Activated naive CD8-positive, alpha-beta T cell treated with anti-CD3 and anti-CD28 coated beads, Interleukin-2, amount 10 ng/mL, durations not matched to agents 7 days and 5 days (primary cell): ENCODE data around the gene IFI27L1. TPM values are rescaled to one million over a fixed set of nuclear protein-coding genes. Genes with fewer than 3 reads are reported as not detected.
A peak's percentile ranks its signal among the peaks of the same experiment; 100 is the strongest.

Experiments used
- ATAC-seq: fragments of 150-1000 bp; cut with Tn5 transposase; one replicate; pipeline ENCODE4 v1.10.0; 2021; ENCODE audit warnings: low read depth, moderate library complexity
- POLR2A ChIA-PET: fragments of 350-600 bp; sonication (Branson Sonifier 250); formaldehyde crosslinking; loops from one replicate; lab custom pipeline; 2021; ENCODE audit warnings: antibody characterized with exemption; lab: Charles Lee
- DNase-seq: peaks from one replicate; pipeline ENCODE4 v3.0.0; 2021
- H3K27ac Mint-ChIP-seq: one replicate; pipeline ENCODE4 v1.8.0; 2022; ENCODE audit warnings: mild to moderate bottlenecking, mixed read lengths
- H3K27me3 Mint-ChIP-seq: one replicate; pipeline ENCODE4 v1.8.0; 2022; ENCODE audit warnings: mild to moderate bottlenecking, moderate library complexity, mixed read lengths
- H3K36me3 Mint-ChIP-seq: one replicate; pipeline ENCODE4 v1.8.0; 2021; ENCODE audit warnings: mild to moderate bottlenecking, mixed read lengths
- H3K4me1 Mint-ChIP-seq: one replicate; pipeline ENCODE4 v1.8.0; 2021; ENCODE audit warnings: mixed read lengths
- H3K4me3 Mint-ChIP-seq: one replicate; pipeline ENCODE4 v1.8.0; 2022; ENCODE audit warnings: mild to moderate bottlenecking, moderate library complexity, mixed read lengths
- H3K9me3 Mint-ChIP-seq: one replicate; pipeline ENCODE4 v1.8.0; 2021; ENCODE audit warnings: mixed read lengths
- total RNA-seq, 2 experiments: library from RNA; stranded (reverse); gene quantifications; one replicate each; pipeline ENCODE4 v1.2.3, GENCODE V29; 2021

The IFI27L1 gene
- total RNA-seq, 2 experiments from 2014 or later, result 36.1 to 39.8 TPM

GRCh38 chr14:94043111-94043755 lies 37.9 kb upstream of the IFI27L1 start:
- no peak for ATAC-seq
- peak; percentile 27 for DNase-seq
- Mint-ChIP-seq H3K27ac (peak overlapping the region; percentile 15), H3K4me3 (no peak overlapping the region), H3K36me3 (peaks cover 7% of the 10 kb centered on the region), H3K4me1 (peaks cover 8% of the 10 kb centered on the region), H3K27me3 (no peaks in the 10 kb centered on the region), H3K9me3 (no peaks in the 10 kb centered on the region)
- POLR2A ChIA-PET, result no interaction called here

GRCh38 chr14:94043756-94044475 lies 37.2 kb upstream of the IFI27L1 start:
- H3K4me1 Mint-ChIP-seq, result peaks cover 8% of the 10 kb centered on the region
- POLR2A ChIA-PET, result no interaction called here
- H3K4me3 Mint-ChIP-seq, result no peak overlapping the region
- H3K36me3 Mint-ChIP-seq, result peaks cover 10% of the 10 kb centered on the region
- DNase-seq, result peak; percentile 21
- H3K27ac Mint-ChIP-seq, result peak overlapping the region; percentile 15
- H3K27me3 Mint-ChIP-seq, result no peaks in the 10 kb centered on the region
- no peak for ATAC-seq
- no peaks in the 10 kb centered on the region for H3K9me3 Mint-ChIP-seq

- no peaks in the 10 kb centered on the region for H3K9me3 Mint-ChIP-seq
- ATAC-seq (no peak), DNase-seq (peak; percentile 25)
- no peak overlapping the region for H3K27ac Mint-ChIP-seq
- peaks cover 10% of the 10 kb centered on the region for H3K36me3 Mint-ChIP-seq
- no peak overlapping the region for H3K4me3 Mint-ChIP-seq
- no peaks in the 10 kb centered on the region for H3K27me3 Mint-ChIP-seq
- POLR2A ChIA-PET, result no interaction called here
- peaks cover 8% of the 10 kb centered on the region for H3K4me1 Mint-ChIP-seq
Observed at GRCh38 chr14:94044476-94045091, 36.5 kb upstream of the IFI27L1 start.

GRCh38 chr14:94045101-94045500 lies 36.0 kb upstream of the IFI27L1 start:
- no peak for ATAC-seq
- POLR2A ChIA-PET, result no interaction called here
- Mint-ChIP-seq H3K4me1 (peaks cover 8% of the 10 kb centered on the region), H3K9me3 (no peaks in the 10 kb centered on the region), H3K36me3 (peaks cover 10% of the 10 kb centered on the region), H3K27me3 (no peaks in the 10 kb centered on the region), H3K4me3 (no peak overlapping the region), H3K27ac (peak overlapping the region; percentile 57)
- DNase-seq, result peak; percentile 5

- H3K27ac Mint-ChIP-seq, result no peak overlapping the region
- H3K36me3 Mint-ChIP-seq, result peaks cover 13% of the 10 kb centered on the region
- H3K9me3 Mint-ChIP-seq, result no peaks in the 10 kb centered on the region
- POLR2A ChIA-PET, result no interaction called here
- ATAC-seq, result no peak
- no peak overlapping the region for H3K4me3 Mint-ChIP-seq
- H3K27me3 Mint-ChIP-seq, result no peaks in the 10 kb centered on the region
- peak; percentile 22 for DNase-seq
- peaks cover 8% of the 10 kb centered on the region for H3K4me1 Mint-ChIP-seq
Observed at GRCh38 chr14:94045563-94046345, 35.4 kb upstream of the IFI27L1 start.

GRCh38 chr14:94046696-94047250 lies 34.3 kb upstream of the IFI27L1 start:
- Mint-ChIP-seq H3K27ac (no peak overlapping the region), H3K36me3 (peaks cover 17% of the 10 kb centered on the region), H3K9me3 (no peaks in the 10 kb centered on the region), H3K4me1 (peaks cover 9% of the 10 kb centered on the region), H3K27me3 (no peaks in the 10 kb centered on the region), H3K4me3 (no peak overlapping the region)
- DNase-seq (no peak), ATAC-seq (no peak)
- POLR2A ChIA-PET, result no interaction called here

GRCh38 chr14:94047581-94047980 lies 33.5 kb upstream of the IFI27L1 start:
- POLR2A ChIA-PET, result no interaction called here
- Mint-ChIP-seq H3K9me3 (no peaks in the 10 kb centered on the region), H3K4me3 (no peak overlapping the region), H3K4me1 (peaks cover 14% of the 10 kb centered on the region), H3K27me3 (no peaks in the 10 kb centered on the region), H3K27ac (peak overlapping the region; percentile 47), H3K36me3 (peaks cover 22% of the 10 kb centered on the region)
- ATAC-seq (no peak), DNase-seq (no peak)

GRCh38 chr14:94048691-94049624 lies 32.2 kb upstream of the IFI27L1 start:
- peaks cover 17% of the 10 kb centered on the region for H3K4me1 Mint-ChIP-seq

GRCh38 chr14:94049625-94050023 lies 31.5 kb upstream of the IFI27L1 start:
- peaks cover 33% of the 10 kb centered on the region for H3K36me3 Mint-ChIP-seq
- no peak for ATAC-seq
- no peak overlapping the region for H3K27ac Mint-ChIP-seq
- POLR2A ChIA-PET, result no interaction called here
- H3K4me1 Mint-ChIP-seq, result peaks cover 24% of the 10 kb centered on the region
- no peak for DNase-seq
- H3K9me3 Mint-ChIP-seq, result no peaks in the 10 kb centered on the region
- H3K27me3 Mint-ChIP-seq, result no peaks in the 10 kb centered on the region
- H3K4me3 Mint-ChIP-seq, result no peak overlapping the region

More at GRCh38 chr14:94048691-94049624, 32.2 kb upstream of the IFI27L1 start:
- Mint-ChIP-seq H3K36me3 (peaks cover 27% of the 10 kb centered on the region), H3K27me3 (no peaks in the 10 kb centered on the region), H3K4me3 (no peak overlapping the region), H3K9me3 (no peaks in the 10 kb centered on the region), H3K27ac (no peak overlapping the region)
- ATAC-seq (no peak), DNase-seq (no peak)
- POLR2A ChIA-PET, result no interaction called here

GRCh38 chr14:94050231-94050880 lies 30.8 kb upstream of the IFI27L1 start:
- H3K4me3 Mint-ChIP-seq, result no peak overlapping the region
- no peaks in the 10 kb centered on the region for H3K9me3 Mint-ChIP-seq
- peaks cover 38% of the 10 kb centered on the region for H3K36me3 Mint-ChIP-seq
- no peak for DNase-seq
- POLR2A ChIA-PET, result no interaction called here
- no peak overlapping the region for H3K27ac Mint-ChIP-seq
- H3K27me3 Mint-ChIP-seq, result no peaks in the 10 kb centered on the region
- H3K4me1 Mint-ChIP-seq, result peaks cover 28% of the 10 kb centered on the region
- no peak for ATAC-seq

- Mint-ChIP-seq H3K27me3 (no peaks in the 10 kb centered on the region), H3K27ac (no peak overlapping the region), H3K36me3 (peaks cover 40% of the 10 kb centered on the region), H3K9me3 (no peaks in the 10 kb centered on the region), H3K4me3 (no peak overlapping the region), H3K4me1 (peaks cover 30% of the 10 kb centered on the region)
- DNase-seq, result no peak
- POLR2A ChIA-PET, result interaction anchor here (1.5 kb wide), 1 partner anchor 30 kb away, joined by 3 read pairs; the partner anchor contains the start of genes DDX24 and IFI27L1
- ATAC-seq, result no peak
Observed at GRCh38 chr14:94051115-94051514, 30.0 kb upstream of the IFI27L1 start.

- no peaks in the 10 kb centered on the region for H3K9me3 Mint-ChIP-seq
- H3K27ac Mint-ChIP-seq, result no peak overlapping the region
- DNase-seq (no peak), ATAC-seq (no peak)
- H3K36me3 Mint-ChIP-seq, result peaks cover 45% of the 10 kb centered on the region
- POLR2A ChIA-PET, result interaction anchor here (0.7 to 1.5 kb wide), 2 partner anchors 11 to 29 kb away, joined by 3 read pairs; partner anchors contain the start of genes DDX24 and IFI27L1
- H3K27me3 Mint-ChIP-seq, result no peaks in the 10 kb centered on the region
- peaks cover 37% of the 10 kb centered on the region for H3K4me1 Mint-ChIP-seq
- no peak overlapping the region for H3K4me3 Mint-ChIP-seq
Observed at GRCh38 chr14:94051779-94052178, 29.3 kb upstream of the IFI27L1 start.
